Activated CD8-positive, alpha-beta memory T cell treated with anti-CD3 and anti-CD28 coated beads for 1 hour (primary cell): ENCODE data around the gene PAK4.
A peak's percentile ranks its signal among the peaks of the same experiment; 100 is the strongest.
"Not testable (repeated sequence)": the region's sequence is repeated elsewhere in the genome, so short reads cannot be mapped to it uniquely, and the experiment has no call there.

Source experiments
- DNase-seq, 2 donors: peaks; one replicate each; pipeline ENCODE4 v3.0.0-alpha.2; 2020; ENCODE audit warnings: low read depth in 1 of 2; ENCODE audit errors: extremely low read depth in 1 of 2

The PAK4 gene

DNA sequence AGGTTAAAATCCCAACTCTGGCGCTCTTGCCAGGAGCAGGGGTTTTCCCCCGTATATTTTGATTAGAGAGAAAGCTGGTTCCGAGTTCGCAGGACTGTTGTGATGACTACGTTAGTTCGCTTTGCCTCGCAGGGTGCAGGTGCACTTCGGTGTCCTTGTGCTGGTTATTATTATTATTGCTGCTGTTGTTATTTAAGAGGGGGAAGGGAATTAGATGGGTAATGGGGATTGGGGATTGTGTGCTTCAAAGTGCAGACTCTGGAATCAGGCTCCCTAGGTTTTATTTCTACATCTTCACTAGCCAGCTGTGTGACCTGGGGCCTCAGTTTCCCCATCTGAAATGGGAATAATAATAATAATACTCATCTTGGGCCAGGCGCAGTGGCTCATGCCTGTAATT, 26.2 kb upstream of the PAK4 start:
- no peak for DNase-seq

DNA sequence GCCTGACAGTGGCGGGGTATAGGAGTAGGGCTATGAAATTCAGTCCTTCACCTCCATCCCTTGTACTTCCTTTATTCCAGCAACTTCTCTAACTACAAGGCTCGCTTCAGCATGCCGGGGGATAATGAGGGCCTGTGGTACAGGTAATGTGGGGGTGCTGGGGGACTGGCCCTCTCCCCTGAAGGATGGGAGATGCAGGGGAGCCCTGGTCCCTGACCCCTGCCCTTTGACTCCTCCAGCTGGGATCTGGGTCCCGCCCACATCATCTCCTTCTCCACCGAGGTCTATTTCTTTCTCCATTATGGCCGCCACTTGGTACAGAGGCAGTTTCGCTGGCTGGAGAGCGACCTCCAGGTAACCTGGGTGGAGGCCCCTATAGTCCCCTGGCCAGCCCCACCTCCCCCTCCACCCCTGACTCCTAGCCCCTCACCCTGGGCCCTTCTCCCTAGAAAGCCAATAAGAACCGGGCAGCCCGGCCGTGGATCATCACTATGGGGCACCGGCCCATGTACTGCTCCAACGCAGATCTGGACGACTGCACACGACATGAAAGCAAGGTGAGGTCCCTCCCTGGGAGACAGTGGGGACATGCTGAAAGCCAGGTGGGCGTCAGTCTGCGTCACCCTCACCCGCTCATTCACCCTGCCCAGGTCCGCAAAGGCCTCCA, 25.0 kb upstream of the PAK4 start:
- DNase-seq = no peak

DNA sequence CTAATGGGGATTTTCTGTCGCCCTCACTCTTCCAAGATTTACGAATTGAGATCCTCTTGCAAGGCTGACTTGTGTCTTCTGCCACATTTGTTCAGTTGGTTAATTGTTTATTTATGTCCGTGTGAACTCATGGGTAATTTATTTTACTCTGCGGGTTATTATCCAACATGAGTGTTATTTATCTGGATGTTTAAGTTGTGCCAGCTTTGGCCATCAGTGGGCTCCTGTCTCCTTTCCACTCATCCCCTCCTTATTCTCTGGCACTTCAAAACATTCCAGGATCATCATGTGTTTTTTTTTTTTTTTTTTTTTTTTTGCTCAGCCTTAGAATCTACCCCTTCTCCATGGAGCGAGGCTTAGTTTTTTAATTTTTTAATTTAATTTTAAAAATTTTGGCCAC, 22.4 kb upstream of the PAK4 start:
- no peak for DNase-seq

DNA sequence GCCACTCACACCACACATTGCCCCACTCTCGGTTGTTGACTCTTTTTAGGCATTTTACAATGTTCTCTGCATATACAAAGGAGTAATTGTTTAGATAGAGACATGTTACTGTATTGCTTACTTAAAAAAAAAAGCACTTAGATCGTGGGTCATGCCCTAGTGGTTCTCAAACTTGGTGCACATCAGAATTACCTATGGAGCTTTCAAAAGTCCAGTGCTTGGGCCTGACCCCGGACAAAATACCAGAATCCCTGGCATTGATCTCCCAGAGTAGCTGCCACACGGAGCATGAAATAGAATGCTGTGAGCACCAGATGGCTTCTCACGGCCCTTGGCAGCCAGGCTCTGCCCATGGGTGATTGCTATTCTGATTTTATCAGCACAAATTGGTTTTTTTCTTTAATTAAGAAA, 21.4 kb upstream of the PAK4 start:
- DNase-seq = no peak

DNA sequence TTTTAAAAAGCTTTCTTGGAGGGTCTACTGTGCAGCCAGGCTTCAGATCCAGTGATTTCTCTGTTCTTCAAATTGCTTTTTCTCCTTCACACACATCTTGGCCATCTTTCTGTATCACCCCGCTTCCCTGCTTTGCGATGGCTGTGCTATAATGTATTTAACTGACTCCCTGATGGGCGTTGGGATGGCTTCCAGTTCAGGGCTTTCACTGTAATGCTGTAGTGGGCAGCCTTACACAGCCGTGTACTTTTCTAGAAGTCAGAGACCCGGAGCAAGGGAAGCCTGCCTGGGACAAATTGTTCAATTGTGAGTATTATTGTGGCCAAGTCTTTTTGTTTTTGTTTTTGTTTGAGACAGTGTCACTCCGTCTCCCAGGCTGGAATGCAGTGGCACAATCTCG, 19.4 kb upstream of the PAK4 start:
- DNase-seq = no peak

DNA sequence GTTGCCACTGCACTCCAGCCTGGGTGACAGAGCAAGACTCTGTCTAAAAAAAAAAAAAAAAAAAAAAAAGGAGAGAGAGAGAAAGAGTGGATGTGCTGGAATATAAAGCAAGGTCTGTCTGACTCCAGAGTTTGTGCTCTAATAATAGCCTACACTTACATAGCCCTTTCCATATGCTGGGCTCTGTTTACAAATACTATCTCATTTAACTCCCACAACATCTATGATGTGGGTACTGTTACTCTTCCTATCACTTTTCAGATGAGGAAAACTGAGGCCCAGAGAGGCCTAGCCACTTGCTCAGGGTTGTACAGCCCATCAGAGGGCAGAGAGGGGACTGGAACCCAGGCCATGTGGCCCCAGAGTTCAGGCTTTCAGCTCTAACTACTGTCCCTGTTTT, 15.9 kb upstream of the PAK4 start:
- no peak for DNase-seq

DNA sequence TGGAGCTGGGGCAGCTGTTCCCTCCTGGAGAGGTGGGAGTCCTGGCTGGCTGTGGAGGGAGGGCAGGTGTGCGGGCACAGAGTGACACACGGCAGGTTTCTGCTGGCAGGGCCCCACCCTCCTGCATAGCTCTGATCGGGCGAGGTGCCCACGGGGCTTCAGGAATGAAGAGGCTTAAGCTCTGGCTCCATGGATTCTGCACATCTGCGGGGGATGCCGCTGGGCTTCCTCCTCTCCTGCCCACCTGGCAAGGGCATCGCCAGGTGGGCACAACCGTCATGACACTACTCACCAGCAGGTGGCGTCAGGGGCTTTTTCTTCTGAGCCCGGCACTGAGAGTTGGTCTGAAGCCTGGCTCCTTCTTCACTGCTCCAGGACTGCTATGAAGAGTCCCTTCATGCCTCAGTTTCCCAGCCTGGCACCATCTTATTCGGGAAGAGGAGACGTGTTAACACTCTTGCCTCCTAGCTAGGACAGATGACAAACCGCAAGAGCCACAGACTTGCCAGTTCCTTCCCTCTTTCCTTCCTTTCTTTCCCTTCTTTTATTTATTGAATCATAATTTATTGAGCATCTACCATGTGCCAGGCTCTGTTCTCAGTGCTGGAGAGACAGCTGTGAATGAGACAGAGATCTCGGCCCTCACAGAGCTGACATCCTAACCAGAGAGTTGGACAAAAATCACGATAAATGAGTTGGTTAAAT, 15.2 kb upstream of the PAK4 start:
- peak; percentile 32 to 67 for DNase-seq

DNA sequence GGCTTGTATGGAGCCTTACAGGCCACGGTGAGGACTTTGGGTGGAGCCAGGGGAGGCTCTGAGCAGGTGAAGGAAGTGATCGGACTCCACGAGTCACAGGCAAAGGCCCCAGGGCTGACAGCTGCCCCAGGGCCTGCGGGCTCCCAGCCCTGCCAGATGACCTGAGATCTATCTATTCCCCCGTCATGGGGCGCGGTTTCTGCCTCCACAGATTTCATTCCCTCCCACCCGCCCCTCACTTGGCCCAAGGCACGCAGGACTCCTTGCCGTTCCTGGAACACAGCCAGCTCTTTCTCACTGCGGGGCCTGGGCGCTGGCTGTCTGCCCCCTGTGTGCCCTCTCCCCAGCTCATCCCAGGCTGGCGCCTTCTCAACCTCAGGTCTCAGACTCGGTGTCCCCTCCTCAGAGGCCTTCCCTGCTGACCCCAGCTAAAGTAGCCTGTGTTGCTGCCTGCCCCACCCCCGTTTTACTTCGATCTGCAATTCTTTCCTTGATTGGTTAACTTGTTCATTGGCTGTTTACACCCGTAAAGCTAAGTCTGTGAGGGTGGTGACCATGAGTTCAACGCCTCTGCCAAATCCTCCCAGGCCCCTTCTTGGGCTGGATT, 13.9 kb upstream of the PAK4 start:
- no peak for DNase-seq

GRCh38 chr19:39112338-39112890, 13.2 kb upstream of the PAK4 start:
- DNase-seq = no peak

DNA sequence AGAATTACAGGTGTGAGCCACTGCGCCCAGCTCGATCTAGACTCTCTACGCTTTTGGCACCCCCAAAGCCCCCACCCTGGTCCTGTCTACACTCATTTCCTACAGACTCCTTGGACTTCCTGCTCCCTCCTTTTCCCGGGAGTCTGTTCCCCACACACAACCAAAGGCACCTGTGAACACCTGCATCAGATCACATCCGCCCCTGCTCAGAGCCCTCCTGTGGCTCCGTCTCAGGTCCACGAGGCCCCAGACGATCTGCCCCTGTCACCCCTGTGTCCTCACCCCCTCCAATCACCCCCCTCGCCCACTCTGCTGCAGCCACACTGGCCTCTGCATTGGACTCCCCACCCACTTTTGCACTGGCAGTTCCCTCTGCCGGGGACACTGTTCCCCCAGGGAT, 12.4 kb upstream of the PAK4 start:
- DNase-seq = no peak

- DNase-seq = no peak
Observed at GRCh38 chr19:39115105-39115847, 10.3 kb upstream of the PAK4 start.

DNA sequence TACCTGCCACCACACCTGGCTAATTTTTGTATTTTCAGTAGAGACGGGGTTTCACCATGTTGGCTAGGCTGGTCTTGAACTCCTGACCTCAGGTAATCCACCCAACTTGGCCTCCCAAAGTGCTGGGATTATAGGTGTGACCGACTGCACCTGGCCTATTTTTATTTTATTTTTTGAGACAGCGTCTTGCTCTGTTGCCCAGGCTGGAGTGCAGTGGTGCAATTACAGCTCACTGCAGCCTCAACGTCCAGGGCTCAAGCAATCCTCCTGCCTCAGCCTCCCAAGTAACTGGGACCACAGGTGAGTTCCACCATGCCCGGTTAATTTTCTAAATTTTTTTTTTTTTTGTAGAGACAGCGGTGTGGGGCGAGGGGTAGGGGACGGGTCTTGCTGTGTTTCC, 8.6 kb upstream of the PAK4 start:
- DNase-seq = not testable (repeated sequence)

DNA sequence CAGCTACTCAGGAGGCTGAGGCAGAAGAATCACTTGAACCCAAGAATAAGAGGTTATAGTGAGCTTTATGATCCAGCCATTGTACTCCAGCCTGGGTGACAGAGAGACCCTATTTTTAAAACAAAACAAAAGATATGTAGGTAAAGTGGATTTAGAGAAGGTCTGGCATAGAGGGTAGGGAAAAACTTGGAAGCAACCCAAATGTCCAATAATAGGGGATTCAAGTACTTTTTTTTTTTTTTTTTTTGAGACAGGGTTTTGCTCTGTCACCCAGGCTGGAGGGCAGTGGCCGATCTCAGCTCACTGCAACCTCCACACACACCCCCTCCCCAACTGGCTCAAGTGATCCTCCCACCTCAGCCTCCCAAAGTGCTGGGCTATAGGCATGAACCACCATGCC, 5.8 kb upstream of the PAK4 start:
- DNase-seq = no peak

DNA sequence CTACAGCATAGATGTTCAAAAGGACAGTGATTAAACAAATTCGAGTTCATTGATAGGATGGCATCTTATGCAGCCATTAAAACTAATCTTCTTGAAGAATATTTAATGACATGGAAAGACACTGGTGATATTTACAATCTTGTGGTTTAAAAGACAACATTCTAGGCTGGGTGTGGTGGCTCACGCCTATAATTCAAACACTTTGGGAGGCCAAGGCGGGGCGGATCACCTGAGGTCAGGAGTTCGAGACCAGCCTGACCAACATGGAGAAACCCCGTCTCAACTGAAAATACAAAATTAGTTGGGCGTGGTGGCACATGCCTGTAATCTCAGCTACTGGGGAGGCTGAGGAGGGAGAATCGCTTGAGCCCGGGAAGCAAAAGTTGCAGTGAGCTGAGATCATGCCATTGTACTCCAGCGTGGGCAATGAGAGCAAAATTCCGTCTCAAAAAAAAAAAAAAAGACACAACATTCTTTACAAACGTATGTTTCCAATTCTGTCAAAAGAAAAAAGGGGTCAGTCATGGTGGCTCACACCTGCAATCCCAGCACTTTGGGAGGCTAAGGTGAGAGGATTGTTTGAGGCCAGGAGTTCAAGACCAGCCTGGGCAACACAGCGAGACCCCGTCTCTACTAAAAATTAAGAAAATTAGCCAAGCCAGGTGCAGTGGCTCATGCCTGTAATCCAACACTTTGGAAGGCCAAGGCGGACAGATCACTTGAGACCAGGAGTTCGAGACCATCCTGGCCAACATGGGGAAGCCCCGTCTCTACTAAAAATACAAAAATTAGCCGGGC, 2.5 kb upstream of the PAK4 start:
- DNase-seq = no peak

DNA sequence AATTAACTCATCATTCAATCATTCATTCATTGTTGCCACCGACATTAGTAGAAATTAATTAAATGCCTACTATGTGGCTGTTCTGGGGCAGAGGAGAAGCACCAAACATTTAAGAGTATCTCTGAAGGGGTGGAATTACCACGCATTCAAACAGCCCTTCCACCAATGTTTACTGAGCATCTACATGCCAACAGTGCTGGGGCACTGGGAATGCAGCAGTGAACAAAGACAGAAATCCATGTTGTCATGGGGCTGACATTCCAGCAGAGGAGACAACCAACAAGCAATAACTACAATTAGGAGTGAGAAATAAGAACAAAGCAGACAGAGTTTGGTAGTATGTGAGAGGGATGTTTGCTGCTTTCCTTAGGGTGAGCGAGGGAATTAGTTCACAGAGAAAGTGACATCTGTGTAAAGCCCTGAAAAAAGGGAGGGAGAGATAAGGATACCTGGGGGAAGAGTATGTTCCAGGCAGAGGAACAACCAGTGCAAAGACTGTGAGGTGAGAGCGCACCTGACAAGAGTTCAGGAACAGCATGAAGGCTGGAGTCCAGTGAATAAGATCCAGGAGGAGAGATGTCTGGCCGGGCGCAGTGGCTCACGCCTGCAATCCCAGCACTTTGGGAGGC, 1.3 kb upstream of the PAK4 start:
- DNase-seq = no peak

DNA sequence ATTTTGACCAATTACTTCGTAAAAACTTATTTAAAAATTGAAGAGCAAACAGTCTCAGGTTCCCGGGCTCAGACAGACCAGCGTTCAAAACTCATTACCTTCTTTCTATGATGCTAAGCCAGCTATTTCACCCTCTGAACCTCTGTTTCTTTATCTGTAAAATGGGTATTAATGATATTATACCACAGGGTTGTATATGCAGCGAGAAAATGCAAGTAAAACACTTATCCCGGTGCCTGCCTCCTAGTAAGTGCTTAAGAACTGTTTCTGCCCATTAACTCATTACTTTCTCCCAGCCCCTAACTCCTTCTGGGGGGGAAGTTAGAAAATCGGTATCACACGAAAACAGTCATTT, 410 bp upstream of the PAK4 start:
- no peak for DNase-seq

- no peak for DNase-seq
Observed at GRCh38 chr19:39126312-39127187, 964 bp downstream of the PAK4 start.

DNA sequence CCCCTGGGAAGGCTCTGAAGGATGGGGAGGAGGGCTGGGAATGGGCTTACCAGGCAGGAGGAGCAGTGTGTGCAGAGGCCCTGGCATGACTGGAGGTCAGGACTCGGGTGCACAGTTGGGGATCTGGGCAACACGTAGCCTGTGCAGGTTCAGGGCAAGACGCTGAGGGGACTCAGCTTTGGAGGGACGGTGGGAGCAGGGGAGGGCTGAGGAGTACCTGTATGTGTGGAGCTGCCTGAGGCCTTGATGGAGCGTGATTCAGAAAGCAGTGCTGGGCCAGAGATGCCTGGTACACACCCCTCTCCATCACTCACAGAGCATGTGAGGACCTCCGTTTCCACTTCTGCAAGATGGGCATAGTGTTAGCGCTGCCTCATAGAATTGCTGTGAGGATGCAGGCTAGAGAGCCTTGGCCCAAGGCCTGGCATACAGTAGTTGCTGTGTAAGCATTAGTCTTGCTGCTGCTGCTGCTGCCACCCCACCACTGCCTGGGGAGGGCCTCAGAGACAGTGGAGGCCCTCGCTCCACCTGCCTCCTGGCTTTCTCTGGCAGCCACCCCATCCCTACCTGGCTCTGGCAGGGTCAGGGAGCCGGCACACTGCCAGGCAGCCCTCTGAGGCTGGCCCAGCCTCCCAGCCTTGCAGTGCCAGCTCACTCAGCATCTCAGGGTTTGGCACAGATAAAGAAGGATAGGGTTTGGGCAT, 2.4 kb downstream of the PAK4 start:
- no peak for DNase-seq
